Measurements from ENCODE around the gene ATAD3C.
"Not testable (repeated sequence)": the region's sequence is repeated elsewhere in the genome, so short reads cannot be mapped to it uniquely, and the experiment has no call there.

The ATAD3C gene

GRCh38 chr1:1419813-1420653 lies 29.5 kb upstream of the ATAD3C start:
- DNase-seq = no peak

GRCh38 chr1:1420654-1421141 lies 28.8 kb upstream of the ATAD3C start:
- DNase-seq = no peak

- DNase-seq = no peak
Measured at GRCh38 chr1:1421147-1421906, 28.2 kb upstream of the ATAD3C start, which contains the start of gene ANKRD65. ANKRD65 (minus strand) TSS chr1:1421276; CDS start chr1:1421005, 271 bp downstream.

- DNase-seq = no peak
Measured at GRCh38 chr1:1421907-1422464, 27.5 kb upstream of the ATAD3C start.

- no peak for DNase-seq
Measured at GRCh38 chr1:1422465-1423244, 26.8 kb upstream of the ATAD3C start.

- no peak for DNase-seq
Measured at GRCh38 chr1:1423245-1423597, 26.3 kb upstream of the ATAD3C start.

- DNase-seq = no peak
Measured at GRCh38 chr1:1424707-1425106, 24.8 kb upstream of the ATAD3C start.

GRCh38 chr1:1425426-1425752 lies 24.1 kb upstream of the ATAD3C start:
- no peak for DNase-seq

GRCh38 chr1:1425753-1426495 lies 23.6 kb upstream of the ATAD3C start:
- no peak for DNase-seq

- no peak for DNase-seq
Measured at GRCh38 chr1:1426496-1427105, 22.9 kb upstream of the ATAD3C start.

- DNase-seq = no peak
Measured at GRCh38 chr1:1427106-1427819, 22.2 kb upstream of the ATAD3C start.

- no peak for DNase-seq
Measured at GRCh38 chr1:1427820-1428148, 21.7 kb upstream of the ATAD3C start.

GRCh38 chr1:1428174-1428573 lies 21.3 kb upstream of the ATAD3C start:
- no peak for DNase-seq

GRCh38 chr1:1428967-1429366 lies 20.5 kb upstream of the ATAD3C start:
- DNase-seq = not testable (repeated sequence)

- DNase-seq = no peak
Measured at GRCh38 chr1:1429671-1430073, 19.8 kb upstream of the ATAD3C start.

- no peak for DNase-seq
Measured at GRCh38 chr1:1430114-1430982, 19.1 kb upstream of the ATAD3C start.

GRCh38 chr1:1430992-1431844 lies 18.3 kb upstream of the ATAD3C start:
- DNase-seq = no peak

- no peak for DNase-seq
Measured at GRCh38 chr1:1431845-1432273, 17.6 kb upstream of the ATAD3C start.

GRCh38 chr1:1432274-1432950 lies 17.1 kb upstream of the ATAD3C start:
- DNase-seq = no peak

Measured in hematopoietic multipotent progenitor cell treated with erythropoietin and hydrocortisone succinate and interleukin-3 and kit ligand, for 8 days (in vitro differentiated cells).